Vagina (tissue), 2 donors: ENCODE measurements around the gene GSTM3.

Source experiments
- CTCF ChIP-seq, 3 experiments: fragments of 450-650 bp in 2 of 3; fragments of 200-600 bp in 1 of 3; sonication (generic) in 1 of 3; IDR thresholded peaks; one replicate each; pipeline ENCODE4 v1.5.1; 2017 to 2019; ENCODE audit warnings: antibody characterized with exemption in 3 of 3, mild to moderate bottlenecking in 2 of 3, moderate library complexity in 2 of 3
- POLR2AphosphoS5 ChIP-seq, 2 donors: sonication (generic); formaldehyde crosslinking; IDR thresholded peaks; one replicate each; pipeline ENCODE4 v1.9.0; 2017; ENCODE audit warnings: antibody characterized with exemption in 2 of 2, mild to moderate bottlenecking in 2 of 2, low read depth in 1 of 2; ENCODE audit not compliant: insufficient read depth in 1 of 2

GRCh38 chr1:109787211-109787844 lies 46.5 kb upstream of the GSTM3 start:
- TF ChIP-seq CTCF (IDR thresholded peaks at IDR 0.05): no peak
- no peak for TF ChIP-seq POLR2AphosphoS5 (IDR thresholded peaks at IDR 0.05; ENCODE audit: insufficient read depth in 1 of 2, low read depth in 1 of 2)
